ENCODE data around the gene GOLIM4. TPM values are rescaled to one million over a fixed set of nuclear protein-coding genes. Genes with fewer than 3 reads are reported as not detected.

GOLIM4 gene
- total RNA-seq, 1 experiment from 2014 or later: 30.0 TPM

GRCh38 chr3:168026764-168027163 lies 69.0 kb downstream of the GOLIM4 start (continued):
- TF ChIP-seq ZBTB43 (CRISPR knock-in tag; IDR thresholded peaks at IDR 0.05): no peak
- no peak for TF ChIP-seq ESRRA (CRISPR knock-in tag; IDR thresholded peaks at IDR 0.05; ENCODE audit: borderline replicate concordance)
- no peak for TF ChIP-seq CTCF (IDR thresholded peaks at IDR 0.05)
- no peak for TF ChIP-seq ZNF317 (CRISPR knock-in tag; IDR thresholded peaks at IDR 0.05; ENCODE audit: borderline replicate concordance, low read depth)
- TF ChIP-seq STAT6 (CRISPR knock-in tag; conservative IDR thresholded peaks at IDR 0.05; ENCODE audit: low read depth): no peak
- no peak for TF ChIP-seq SOX15 (CRISPR knock-in tag; IDR thresholded peaks at IDR 0.05)
- no peak for TF ChIP-seq SP1 (CRISPR knock-in tag; conservative IDR thresholded peaks at IDR 0.05)
- TF ChIP-seq PRDM15 (CRISPR knock-in tag; IDR thresholded peaks at IDR 0.05): no peak

- Mint-ChIP-seq H3K4me3 (no peak overlapping the region), H3K9me3 (no peaks in the 10 kb centered on the region), H3K27me3 (ENCODE audit: low read depth) (no peaks in the 10 kb centered on the region), H3K27ac (no peak overlapping the region; the same call in 1 of the 2 replicates), H3K36me3 (peaks cover 53% of the 10 kb centered on the region), H3K4me1 (peaks cover 11% of the 10 kb centered on the region)
- POLR2A ChIA-PET: no interaction called here
- DNase-seq (ENCODE audit: low spot score) (no peak), ATAC-seq (no peak)
- CTCF ChIA-PET: no interaction called here
- TF ChIP-seq NFE2L1 (CRISPR knock-in tag; IDR thresholded peaks at IDR 0.05) (no peak), ZBTB21 (CRISPR knock-in tag; IDR thresholded peaks at IDR 0.05; ENCODE audit: borderline replicate concordance) (no peak)
These were observed 70.6 kb downstream of the GOLIM4 start for GRCh38 chr3:168025076-168025475.

GRCh38 chr3:168024537-168024941 lies 71.2 kb downstream of the GOLIM4 start:
- Mint-ChIP-seq H3K9me3 (no peaks in the 10 kb centered on the region), H3K36me3 (peaks cover 58% of the 10 kb centered on the region), H3K4me3 (no peak overlapping the region), H3K27me3 (ENCODE audit: low read depth) (no peaks in the 10 kb centered on the region), H3K4me1 (peaks cover 6% of the 10 kb centered on the region), H3K27ac (no peak overlapping the region)
- no peak for TF ChIP-seq CREM (CRISPR knock-in tag; IDR thresholded peaks at IDR 0.05)
- ATAC-seq (no peak), DNase-seq (ENCODE audit: low spot score) (no peak)
- ChIA-PET CTCF (no interaction called here), POLR2A (no interaction called here)

Measured in WTC11 (cell line).